ENCODE measurements around the gene IFNA17.
"Not testable (repeated sequence)": the region's sequence is repeated elsewhere in the genome, so short reads cannot be mapped to it uniquely, and the experiment has no call there.

The IFNA17 gene

GRCh38 chr9:21210311-21210710 is 17.7 kb downstream of the IFNA17 start:
- DNase-seq (ENCODE audit: low read depth), result no peak

- DNase-seq (ENCODE audit: low read depth), result not testable (repeated sequence)
These were observed 21.0 kb downstream of the IFNA17 start, which contains the start of gene IFNA10 for GRCh38 chr9:21207043-21207442. IFNA10 (minus strand) TSS chr9:21207143; CDS start chr9:21207097, 46 bp downstream.

GRCh38 chr9:21205204-21205603 is 22.8 kb downstream of the IFNA17 start:
- DNase-seq (ENCODE audit: low read depth), result no peak

GRCh38 chr9:21202105-21202504 is 25.9 kb downstream of the IFNA17 start, which contains the start of gene IFNA7:
IFNA7 (minus strand) TSS chr9:21202205; CDS start chr9:21202165, 40 bp downstream.
- not testable (repeated sequence) for DNase-seq (ENCODE audit: low read depth)

GRCh38 chr9:21194867-21195776 is 32.9 kb downstream of the IFNA17 start:
- not testable (repeated sequence) for DNase-seq (ENCODE audit: low read depth)

GRCh38 chr9:21187487-21187886 is 40.5 kb downstream of the IFNA17 start, which contains the start of gene IFNA4:
IFNA4 (minus strand) TSS chr9:21187587; CDS start chr9:21187531, 56 bp downstream.
- not testable (repeated sequence) for DNase-seq (ENCODE audit: low read depth)

- DNase-seq (ENCODE audit: low read depth), result not testable (repeated sequence)
These were observed 44.9 kb downstream of the IFNA17 start for GRCh38 chr9:21182810-21183736.

Measured in HS-5 (cell line).